Motor neuron (in vitro differentiated cells): ENCODE data around the gene GAREM1. TPM values are rescaled to one million over a fixed set of nuclear protein-coding genes. Genes with fewer than 3 reads are reported as not detected.
A peak's percentile ranks its signal among the peaks of the same experiment; 100 is the strongest.
"Not testable (repeated sequence)": the region's sequence is repeated elsewhere in the genome, so short reads cannot be mapped to it uniquely, and the experiment has no call there.

ENCODE experiments used
- ATAC-seq, 8 experiments: fragments of 200-7000 bp; cut with Tn5 transposase; replicated peaks in 6 of 8; 2 replicates each; pipeline ENCODE4 v1.8.0; 2021; ENCODE audit warnings: mild to moderate bottlenecking in 8 of 8, moderate library complexity in 8 of 8
- H3K27ac ChIP-seq, 2 donors: fragments of 250-450 bp; sonication (Bioruptor Pico); 2 replicates each; pipeline ENCODE4 v1.9.0; 2021; ENCODE audit warnings: antibody characterized with exemption in 2 of 2, mild to moderate bottlenecking in 2 of 2, moderate library complexity in 1 of 2
- H3K4me1 ChIP-seq, 2 donors: fragments of 250-450 bp; sonication (Bioruptor Pico); replicated peaks in 1 of 2; 2 replicates each; pipeline ENCODE4 v1.6.1; 2021; ENCODE audit warnings: antibody characterized with exemption in 2 of 2, mild to moderate bottlenecking in 2 of 2, moderate library complexity in 1 of 2
- H3K4me3 ChIP-seq, 5 donors: fragments of 250-450 bp; sonication (Bioruptor Pico); 2 replicates each; pipeline ENCODE4 v1.9.0; 2021; ENCODE audit warnings: antibody characterized with exemption in 5 of 5, mild to moderate bottlenecking in 5 of 5, moderate library complexity in 4 of 5
- WGBS, 10 experiments: fragments of 450-650 bp; shearing (Covaris generic); methylation state at CpG; one replicate each; pipeline ENCODE4 v1.0.0; 2022; 5-methylcytosine and 5-hydroxymethylcytosine counted together
- in situ Hi-C, 9 experiments: fragments of 400-800 bp; cut with MboI; loops; one replicate each; pipeline ENCODE4 v1.15.0; 2021; ENCODE audit warnings: low sequenced_read_pairs in 9 of 9, low pct_unique_long_range_greater_than_20kb in 2 of 9; ENCODE audit not compliant: unreplicated experiment in 9 of 9
- total RNA-seq, 8 experiments: library from RNA; unstranded; fragments of 300-600 nt; gene quantifications; 2 replicates each; pipeline versions ENCODE4 v1.2.3 to v1.2.4, GENCODE V29; 2022

GAREM1 gene
- total RNA-seq, 8 experiments from 2014 or later: 1.3 to 17.7 (median 3.6) TPM

- H3K4me1 ChIP-seq: peaks cover 0 to 6% of the 10 kb centered on the region in 2 donors
- in situ Hi-C loops: no loop called here
- 80 to 100% (median 93%) methylated on average over 1 of the region's 1 CpG; no CpG with 5 or more reads in 3 of the 10 experiments for WGBS, 10 experiments
- ATAC-seq: no peak
- H3K27ac ChIP-seq: no peak overlapping the region
- no peak overlapping the region for H3K4me3 ChIP-seq
Measured at GRCh38 chr18:32353257-32353656, 117.4 kb downstream of the GAREM1 start.

DNA sequence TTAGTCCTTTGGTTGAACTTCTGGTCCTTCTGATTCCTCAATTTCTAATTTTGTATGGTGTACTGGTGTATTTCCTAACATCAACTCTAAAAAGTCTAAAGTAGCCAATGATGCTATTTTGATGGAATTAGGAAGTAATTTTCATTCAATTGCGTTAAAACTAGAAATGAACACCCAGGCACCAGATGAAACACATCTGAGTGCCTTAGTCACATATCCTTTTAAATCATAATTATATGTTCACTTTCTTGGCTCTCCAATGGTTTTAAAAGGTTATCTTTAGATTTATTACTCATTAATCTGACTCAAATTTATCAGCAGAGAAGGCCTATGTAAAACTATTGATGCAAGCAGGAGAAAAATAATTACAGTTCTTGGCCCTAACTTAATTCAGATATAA lies 119.7 kb downstream of the GAREM1 start:
- no peak overlapping the region for H3K27ac ChIP-seq

DNA sequence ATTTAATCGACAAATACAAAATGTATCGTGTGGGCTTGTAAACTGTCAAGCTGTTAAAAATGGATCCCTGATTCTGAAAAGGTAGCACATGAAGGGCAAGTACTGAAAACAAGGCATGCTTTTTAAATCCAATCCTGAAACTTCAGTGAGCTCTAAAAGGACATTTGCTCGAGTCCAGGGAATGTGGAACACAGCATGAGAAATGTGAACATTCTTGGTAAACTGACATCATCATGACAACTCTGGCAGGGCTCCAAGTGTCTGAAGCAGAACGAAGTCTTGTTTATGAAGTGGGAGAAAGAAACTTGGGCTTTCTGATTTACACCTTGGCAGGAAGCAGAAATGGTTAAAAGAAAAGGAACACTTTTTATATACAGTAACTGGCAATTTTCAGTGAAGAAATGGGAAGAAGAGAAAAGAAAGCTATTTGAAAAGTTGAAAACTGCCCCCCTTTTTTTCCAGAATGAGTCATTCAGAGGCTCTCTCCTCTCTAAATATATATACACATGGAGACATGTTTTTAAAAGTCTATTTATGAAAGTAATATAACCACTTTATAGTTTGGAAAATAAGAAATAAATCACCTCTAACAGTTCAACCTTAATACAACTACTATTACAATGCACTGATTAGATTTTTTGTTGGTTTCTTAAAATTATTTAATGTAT lies 120.8 kb downstream of the GAREM1 start:
- in situ Hi-C loops: no loop called here
- WGBS, 10 experiments: 0 to 80% (median 43%) methylated on average over 1 to 4 of the region's 4 CpGs
- H3K4me3 ChIP-seq: no peak overlapping the region
- H3K4me1 ChIP-seq: peaks cover 0 to 6% of the 10 kb centered on the region in 2 donors
- peak in 6 of 8 experiments; percentile 39 to 66 (median 54) for ATAC-seq
- H3K27ac ChIP-seq: no peak overlapping the region

More for the DNA sequence above, 119.7 kb downstream of the GAREM1 start:
- Histone ChIP-seq H3K4me3 (no peak overlapping the region), H3K4me1 (peaks cover 0 to 6% of the 10 kb centered on the region in 2 donors)
- in situ Hi-C loops: no loop called here
- 0 to 100% (median 80%) methylated on average over 1 of the region's 1 CpG; no CpG with 5 or more reads in 3 of the 10 experiments for WGBS, 10 experiments
- ATAC-seq: peak in 1 of 8 experiments; percentile 14

- in situ Hi-C loops: no loop called here
- ATAC-seq: peak in 5 of 8 experiments; percentile 44 to 86 (median 55)
- H3K4me1 ChIP-seq: peaks cover 0 to 6% of the 10 kb centered on the region in 2 donors
- H3K4me3 ChIP-seq: no peak overlapping the region
- peak overlapping the region in 1 of 2 donors; percentile 11 for H3K27ac ChIP-seq
- WGBS, 10 experiments: 3 to 40% (median 23%) methylated on average over 1 to 4 of the region's 4 CpGs; no CpG with 5 or more reads in 3 of the 10 experiments
Measured at GRCh38 chr18:32346671-32347070, 124.0 kb downstream of the GAREM1 start.

GRCh38 chr18:32343634-32344033 lies 127.0 kb downstream of the GAREM1 start:
- Histone ChIP-seq H3K27ac (no peak overlapping the region), H3K4me1 (no peaks in the 10 kb centered on the region), H3K4me3 (no peak overlapping the region)
- in situ Hi-C loops: no loop called here
- 71 to 100% (median 80%) methylated on average over 1 to 2 of the region's 3 CpGs; no CpG with 5 or more reads in 1 of the 10 experiments for WGBS, 10 experiments
- no peak for ATAC-seq

DNA sequence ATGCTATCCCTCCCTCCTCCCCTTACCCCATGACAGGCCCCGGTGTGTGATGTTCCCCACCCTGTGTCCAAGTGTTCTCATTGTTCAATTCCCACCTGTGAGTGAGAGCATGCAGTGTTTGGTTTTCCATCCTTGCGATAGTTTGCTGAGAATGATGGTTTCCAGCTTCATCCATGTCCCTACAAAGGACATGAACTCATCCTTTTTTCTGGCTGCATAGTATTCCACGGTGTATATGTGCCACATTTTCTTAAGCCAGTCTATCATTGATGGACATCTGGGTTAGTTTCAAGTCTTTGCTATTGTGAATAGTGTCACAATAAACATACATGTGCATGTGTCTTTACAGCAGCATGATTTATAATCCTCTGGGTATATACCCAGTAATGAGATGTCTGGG lies 129.6 kb downstream of the GAREM1 start:
- ATAC-seq, H3K27ac ChIP-seq, H3K4me1 ChIP-seq, in situ Hi-C loops, H3K4me3 ChIP-seq: not testable (repeated sequence)
- 83 to 100% (median 90%) methylated on average over 1 to 2 of the region's 3 CpGs; no CpG with 5 or more reads in 7 of the 10 experiments for WGBS, 10 experiments

DNA sequence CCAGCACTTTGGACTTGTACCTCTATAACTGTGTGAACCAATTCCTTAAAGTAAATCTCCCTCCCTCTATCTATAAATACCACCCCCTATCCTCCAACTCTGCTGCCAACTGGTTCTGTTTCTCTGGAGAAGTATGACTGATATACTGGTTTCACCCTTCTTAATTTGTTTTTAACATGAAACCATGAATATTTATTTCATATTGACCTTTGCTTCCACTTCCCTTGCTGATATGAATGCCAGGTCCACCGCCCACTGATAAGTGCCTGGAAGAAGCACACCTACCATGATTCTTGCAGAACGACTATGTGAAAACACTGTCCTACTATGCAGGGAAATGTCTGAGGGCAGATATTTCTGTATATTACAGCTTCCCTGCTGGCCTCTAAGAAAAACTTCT lies 131.6 kb downstream of the GAREM1 start:
- WGBS, 10 experiments: 42 to 100% (median 80%) methylated on average over 1 to 2 of the region's 2 CpGs; no CpG with 5 or more reads in 3 of the 10 experiments
- no peak for ATAC-seq
- Histone ChIP-seq H3K27ac (no peak overlapping the region), H3K4me1 (peaks cover 0 to 4% of the 10 kb centered on the region in 2 donors), H3K4me3 (no peak overlapping the region)
- in situ Hi-C loops: no loop called here

- in situ Hi-C loops: no loop called here
- H3K4me1 ChIP-seq: peaks cover 0 to 4% of the 10 kb centered on the region in 2 donors
- H3K4me3 ChIP-seq: no peak overlapping the region
- ATAC-seq: no peak
- WGBS, 10 experiments: 64 to 100% (median 91%) methylated on average over 3 to 6 of the region's 8 CpGs; no CpG with 5 or more reads in 2 of the 10 experiments
- no peak overlapping the region for H3K27ac ChIP-seq
Measured at GRCh38 chr18:32337821-32338220, 132.9 kb downstream of the GAREM1 start.

DNA sequence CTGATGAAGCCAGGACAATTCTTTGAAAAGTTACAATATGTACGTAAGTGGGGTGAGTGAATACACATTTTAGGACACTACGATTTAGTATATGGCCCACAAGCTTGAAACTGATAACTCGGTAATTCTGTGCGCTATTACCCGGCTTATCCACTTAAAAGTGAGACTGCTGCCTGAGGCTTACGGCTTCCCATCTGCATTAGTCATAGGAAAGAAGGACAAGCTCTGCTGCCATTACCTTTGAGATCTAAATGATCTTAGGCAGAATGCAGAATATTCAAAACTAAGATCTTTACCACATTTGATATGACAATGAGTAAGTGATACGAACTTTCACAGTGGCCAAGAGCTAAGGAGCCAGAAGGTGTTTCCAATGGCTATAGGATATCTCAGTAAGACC lies 133.3 kb downstream of the GAREM1 start:
- in situ Hi-C loops: no loop called here
- Histone ChIP-seq H3K27ac (no peak overlapping the region), H3K4me1 (peaks cover 0 to 4% of the 10 kb centered on the region in 2 donors), H3K4me3 (no peak overlapping the region)
- 67 to 96% (median 90%) methylated on average over 1 to 7 of the region's 7 CpGs for WGBS, 10 experiments
- ATAC-seq: no peak

- peak in 1 of 8 experiments; percentile 30 for ATAC-seq
- no peak overlapping the region for H3K4me3 ChIP-seq
- H3K4me1 ChIP-seq: peaks cover 0 to 4% of the 10 kb centered on the region in 2 donors
- in situ Hi-C loops: no loop called here
- no peak overlapping the region for H3K27ac ChIP-seq
- WGBS, 10 experiments: 17 to 100% (median 70%) methylated on average over 2 to 4 of the region's 4 CpGs; no CpG with 5 or more reads in 1 of the 10 experiments
Measured at GRCh38 chr18:32335228-32335627, 135.5 kb downstream of the GAREM1 start.

DNA sequence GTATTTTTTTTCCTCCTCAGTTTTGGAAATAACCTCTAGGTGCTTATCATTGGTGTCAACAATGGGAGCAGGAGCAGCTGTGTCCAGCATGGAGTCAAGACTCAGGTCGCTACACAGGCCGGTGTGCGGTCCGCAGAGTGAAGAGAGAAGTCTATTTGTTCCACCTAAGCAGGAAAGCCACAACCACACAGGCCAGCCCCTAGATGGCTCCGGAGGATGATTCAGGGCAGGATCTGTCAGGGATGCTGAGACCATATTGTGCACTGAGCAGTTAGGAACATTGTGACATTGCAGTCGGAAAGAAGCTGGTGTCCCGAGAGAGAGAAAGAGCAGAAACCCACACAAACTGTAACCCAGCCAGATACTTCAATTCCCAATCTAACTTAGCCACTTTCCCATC lies 136.9 kb downstream of the GAREM1 start:
- Histone ChIP-seq H3K4me3 (no peak overlapping the region), H3K4me1 (peaks cover 0 to 4% of the 10 kb centered on the region in 2 donors), H3K27ac (no peak overlapping the region)
- in situ Hi-C loops: no loop called here
- WGBS, 10 experiments: 80 to 100% (median 94%) methylated on average over 1 to 5 of the region's 7 CpGs; no CpG with 5 or more reads in 4 of the 10 experiments
- peak in 1 of 8 experiments; percentile 71 for ATAC-seq

DNA sequence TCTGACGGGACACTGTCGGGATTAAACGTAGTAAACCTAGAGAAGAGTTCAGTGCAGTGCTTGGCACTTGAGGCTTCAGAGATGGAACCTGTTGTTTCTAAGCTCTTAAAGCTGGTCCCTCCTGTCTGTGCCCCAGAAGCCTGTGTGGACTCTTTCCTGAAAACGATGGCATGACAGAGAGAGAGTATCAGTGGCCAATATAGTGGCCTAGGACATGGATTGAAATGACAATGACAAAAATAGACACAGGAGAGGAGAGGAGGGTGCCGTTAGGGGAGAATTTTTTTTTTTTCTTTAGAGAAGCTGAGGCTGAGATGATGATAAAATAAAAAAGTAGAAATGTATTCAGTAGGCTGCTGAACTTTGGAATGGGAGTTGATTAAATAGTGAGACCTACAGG lies 138.0 kb downstream of the GAREM1 start:
- no peak for ATAC-seq
- Histone ChIP-seq H3K4me3 (no peak overlapping the region), H3K4me1 (peaks cover 0 to 4% of the 10 kb centered on the region in 2 donors), H3K27ac (no peak overlapping the region)
- in situ Hi-C loops: no loop called here
- WGBS, 10 experiments: 14 to 98% (median 83%) methylated on average over 1 to 5 of the region's 5 CpGs; no CpG with 5 or more reads in 2 of the 10 experiments

DNA sequence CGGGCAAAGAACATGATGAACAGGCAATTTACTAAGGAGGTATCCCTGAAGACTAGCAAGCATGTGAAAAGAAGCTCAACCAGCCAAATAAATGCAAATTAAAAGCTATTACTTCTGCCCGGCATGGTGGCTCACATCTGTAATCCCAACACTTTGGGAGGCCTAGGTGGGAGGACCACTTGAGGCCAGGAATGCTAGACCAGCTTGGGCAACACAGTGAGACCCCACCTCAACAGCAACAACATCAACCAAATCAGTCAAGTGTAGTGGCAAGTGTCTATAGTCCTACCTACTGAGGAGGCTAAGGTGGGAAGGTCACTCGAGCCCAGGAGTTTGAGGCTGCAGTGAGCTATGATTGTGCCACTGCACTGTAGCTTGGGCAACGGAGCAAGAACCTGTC lies 141.7 kb downstream of the GAREM1 start:
- ATAC-seq: no peak
- Histone ChIP-seq H3K4me1 (peaks cover 0 to 8% of the 10 kb centered on the region in 2 donors), H3K27ac (no peak overlapping the region), H3K4me3 (no peak overlapping the region)
- WGBS, 10 experiments: 56 to 100% (median 84%) methylated on average over 1 to 4 of the region's 4 CpGs; no CpG with 5 or more reads in 1 of the 10 experiments
- in situ Hi-C loops: no loop called here
